ENCODE data around the gene CD1E. TPM values are rescaled to one million over a fixed set of nuclear protein-coding genes. Genes with fewer than 3 reads are reported as not detected.
"Not testable (repeated sequence)": the region's sequence is repeated elsewhere in the genome, so short reads cannot be mapped to it uniquely, and the experiment has no call there.

The CD1E gene
- total RNA-seq, 4 donors from 2014 or later, result 0.92 TPM; not detected in 3

DNA sequence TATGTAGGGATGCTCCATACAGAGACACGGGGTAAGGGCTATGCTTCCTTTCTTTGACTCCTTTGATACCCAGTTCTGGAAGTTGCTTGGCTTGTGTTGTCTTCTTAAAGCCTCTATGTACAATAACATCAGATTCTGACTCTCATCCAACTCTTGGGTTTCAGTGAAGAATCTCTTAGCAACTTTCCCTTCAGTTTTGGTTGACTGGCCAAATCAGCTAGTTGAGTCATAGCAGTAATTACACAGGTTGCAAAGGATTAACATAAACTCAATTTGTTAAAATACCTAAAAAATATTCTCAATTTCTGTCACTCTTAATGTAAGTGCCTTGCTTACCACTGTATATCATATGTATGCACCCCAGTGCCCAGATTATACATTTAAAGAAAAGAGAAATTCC, 9.2 kb downstream of the CD1E start:
- WGBS, 2 donors, result 67 to 80% methylated on average over 1 of the region's 1 CpG
- Histone ChIP-seq H3K9me3 (no peaks in the 10 kb centered on the region), H3K4me1 (no peaks in the 10 kb centered on the region), H3K27ac (no peak overlapping the region), H3K36me3 (no peaks in the 10 kb centered on the region), H3K27me3 (no peaks in the 10 kb centered on the region), H3K4me3 (replicated peaks in 1 of 3) (no peak overlapping the region)
- no peak for DNase-seq
- TF ChIP-seq, protein P1, sequence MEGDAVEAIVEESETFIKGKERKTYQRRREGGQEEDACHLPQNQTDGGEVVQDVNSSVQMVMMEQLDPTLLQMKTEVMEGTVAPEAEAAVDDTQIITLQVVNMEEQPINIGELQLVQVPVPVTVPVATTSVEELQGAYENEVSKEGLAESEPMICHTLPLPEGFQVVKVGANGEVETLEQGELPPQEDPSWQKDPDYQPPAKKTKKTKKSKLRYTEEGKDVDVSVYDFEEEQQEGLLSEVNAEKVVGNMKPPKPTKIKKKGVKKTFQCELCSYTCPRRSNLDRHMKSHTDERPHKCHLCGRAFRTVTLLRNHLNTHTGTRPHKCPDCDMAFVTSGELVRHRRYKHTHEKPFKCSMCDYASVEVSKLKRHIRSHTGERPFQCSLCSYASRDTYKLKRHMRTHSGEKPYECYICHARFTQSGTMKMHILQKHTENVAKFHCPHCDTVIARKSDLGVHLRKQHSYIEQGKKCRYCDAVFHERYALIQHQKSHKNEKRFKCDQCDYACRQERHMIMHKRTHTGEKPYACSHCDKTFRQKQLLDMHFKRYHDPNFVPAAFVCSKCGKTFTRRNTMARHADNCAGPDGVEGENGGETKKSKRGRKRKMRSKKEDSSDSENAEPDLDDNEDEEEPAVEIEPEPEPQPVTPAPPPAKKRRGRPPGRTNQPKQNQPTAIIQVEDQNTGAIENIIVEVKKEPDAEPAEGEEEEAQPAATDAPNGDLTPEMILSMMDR (IDR thresholded peaks at IDR 0.05), result no peak
- no peak for TF ChIP-seq POLR2A (IDR thresholded peaks at IDR 0.05)
- intact Hi-C loops (cut with DNase I), result no loop called here

DNA sequence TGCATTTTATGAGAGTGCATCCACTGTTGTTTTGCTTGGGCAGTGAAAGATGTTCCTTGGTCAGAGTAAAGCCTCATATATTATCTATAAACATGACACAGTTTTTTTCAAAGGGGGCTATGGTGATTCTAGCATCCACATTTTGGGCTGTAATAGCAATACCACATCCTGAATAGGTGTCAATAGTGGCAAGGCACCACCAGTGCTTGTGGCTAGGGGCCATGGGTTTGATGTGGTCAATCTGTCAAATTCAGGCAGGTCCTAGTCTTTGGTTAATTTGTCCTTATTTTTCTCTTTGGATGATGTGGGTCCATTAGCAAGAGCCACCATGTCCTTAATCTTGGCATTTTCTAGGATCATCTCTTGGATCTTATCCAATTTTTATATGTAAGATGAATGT, 13.1 kb downstream of the CD1E start:
- Histone ChIP-seq H3K36me3 (no peaks in the 10 kb centered on the region), H3K27me3 (no peaks in the 10 kb centered on the region), H3K4me1 (no peaks in the 10 kb centered on the region), H3K4me3 (replicated peaks in 1 of 3) (no peak overlapping the region), H3K27ac (no peak overlapping the region), H3K9me3 (no peaks in the 10 kb centered on the region)
- intact Hi-C loops (cut with DNase I), result no loop called here
- TF ChIP-seq, protein P1 (IDR thresholded peaks at IDR 0.05), result no peak
- TF ChIP-seq POLR2A (IDR thresholded peaks at IDR 0.05), result no peak
- DNase-seq, result no peak

DNA sequence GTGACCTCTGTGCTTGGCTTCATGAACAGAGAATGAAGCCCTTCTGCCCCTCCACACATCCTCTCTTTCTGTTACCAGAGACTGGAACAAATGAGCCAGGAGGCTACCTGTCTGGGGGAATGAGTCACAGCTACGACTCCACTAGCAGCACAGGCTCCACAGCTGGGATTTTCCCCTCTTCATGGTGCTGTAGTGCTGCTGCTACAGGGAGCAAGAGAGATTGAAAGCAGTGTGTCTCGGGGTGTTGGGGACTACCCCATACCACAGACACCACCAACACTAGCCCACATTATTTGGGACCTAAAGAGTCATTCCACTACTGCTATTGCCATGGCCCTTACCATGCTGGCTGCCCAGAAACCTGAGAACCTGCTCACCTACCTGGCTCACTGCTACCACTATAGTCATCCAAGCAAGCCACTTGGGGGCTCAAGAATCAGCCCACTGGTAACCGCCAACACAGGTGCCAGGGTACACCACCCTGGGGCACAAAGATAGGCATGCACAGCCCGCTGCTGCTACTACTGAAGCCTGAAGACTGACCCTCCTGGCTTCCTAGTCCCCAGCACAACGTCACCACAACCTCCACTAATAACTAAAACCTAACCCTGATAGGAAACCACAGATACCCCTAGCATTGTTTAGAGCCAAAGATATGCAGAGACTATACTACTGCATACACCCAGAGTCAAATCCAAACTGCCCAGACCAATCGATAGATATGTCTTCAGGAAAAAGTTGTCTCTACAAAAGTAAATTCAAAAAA, 17.7 kb downstream of the CD1E start:
- Histone ChIP-seq H3K36me3 (no peaks in the 10 kb centered on the region), H3K27me3 (no peaks in the 10 kb centered on the region), H3K9me3 (no peaks in the 10 kb centered on the region), H3K4me3 (replicated peaks in 1 of 3) (no peak overlapping the region), H3K27ac (no peak overlapping the region), H3K4me1 (no peaks in the 10 kb centered on the region)
- intact Hi-C loops (cut with DNase I), result no loop called here
- no peak for DNase-seq
- WGBS, 2 donors, result 76 to 79% methylated on average over 6 of the region's 6 CpGs
- TF ChIP-seq, protein P1 (IDR thresholded peaks at IDR 0.05), result no peak
- TF ChIP-seq POLR2A (IDR thresholded peaks at IDR 0.05), result no peak

DNA sequence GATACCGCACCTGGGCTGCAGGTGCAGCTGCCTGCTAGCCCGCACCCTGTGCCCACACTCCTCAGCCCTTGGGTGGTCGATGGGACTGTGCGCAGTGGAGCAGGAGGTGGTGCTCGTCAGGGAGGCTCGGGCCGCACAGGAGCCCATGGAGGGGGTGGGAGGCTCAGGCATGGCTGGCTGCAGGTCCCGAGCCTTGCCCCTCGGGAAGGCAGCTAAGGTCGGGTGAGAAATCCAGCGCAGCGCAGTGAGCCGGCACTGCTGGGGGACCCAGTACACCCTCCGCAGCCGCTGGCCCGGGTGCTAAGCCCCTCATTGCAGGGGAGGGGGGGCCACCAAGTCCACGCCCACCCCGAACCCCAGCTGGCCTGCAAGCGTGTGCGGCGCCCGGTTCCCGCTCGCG, 20.4 kb downstream of the CD1E start:
- H3K4me3 ChIP-seq (replicated peaks in 1 of 3); H3K27me3 ChIP-seq; intact Hi-C loops (cut with DNase I); H3K9me3 ChIP-seq; H3K27ac ChIP-seq; DNase-seq; H3K36me3 ChIP-seq; H3K4me1 ChIP-seq: not testable (repeated sequence)
- WGBS, 2 donors, result 91 to 98% methylated on average over 12 to 13 of the region's 25 CpGs

DNA sequence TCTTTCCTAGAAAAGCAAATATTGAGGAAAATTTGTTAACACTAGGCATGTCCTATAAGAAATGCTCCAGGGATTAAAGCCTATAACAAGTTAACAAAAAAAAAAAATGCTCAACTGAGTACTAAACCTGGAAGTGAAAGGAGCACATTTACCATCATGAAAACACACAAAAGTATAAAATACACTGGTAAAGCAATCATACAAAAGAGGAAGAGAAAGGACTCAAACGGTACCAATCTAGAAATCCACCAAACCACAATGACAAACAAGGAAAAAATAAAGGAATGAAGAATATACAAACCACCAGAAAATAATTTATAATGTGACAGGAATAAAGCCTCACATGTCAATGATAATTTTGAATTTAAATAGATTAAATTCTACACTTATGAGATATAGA, 21.2 kb downstream of the CD1E start:
- TF ChIP-seq POLR2A (IDR thresholded peaks at IDR 0.05), result no peak
- TF ChIP-seq, protein P1 (IDR thresholded peaks at IDR 0.05), result no peak
- intact Hi-C loops (cut with DNase I), result no loop called here

More for the DNA sequence above, 21.2 kb downstream of the CD1E start:
- H3K4me3 ChIP-seq (replicated peaks in 1 of 3), result no peak overlapping the region
- no peaks in the 10 kb centered on the region for H3K4me1 ChIP-seq
- H3K36me3 ChIP-seq, result no peaks in the 10 kb centered on the region
- H3K27ac ChIP-seq, result no peak overlapping the region
- no peaks in the 10 kb centered on the region for H3K27me3 ChIP-seq
- no peak for DNase-seq
- 72 to 84% methylated on average over 1 of the region's 1 CpG for WGBS, 2 donors
- no peaks in the 10 kb centered on the region for H3K9me3 ChIP-seq

All from thyroid gland (tissue), 4 donors.